ENCODE results near the gene RAB1B.

Gene RAB1B

DNA sequence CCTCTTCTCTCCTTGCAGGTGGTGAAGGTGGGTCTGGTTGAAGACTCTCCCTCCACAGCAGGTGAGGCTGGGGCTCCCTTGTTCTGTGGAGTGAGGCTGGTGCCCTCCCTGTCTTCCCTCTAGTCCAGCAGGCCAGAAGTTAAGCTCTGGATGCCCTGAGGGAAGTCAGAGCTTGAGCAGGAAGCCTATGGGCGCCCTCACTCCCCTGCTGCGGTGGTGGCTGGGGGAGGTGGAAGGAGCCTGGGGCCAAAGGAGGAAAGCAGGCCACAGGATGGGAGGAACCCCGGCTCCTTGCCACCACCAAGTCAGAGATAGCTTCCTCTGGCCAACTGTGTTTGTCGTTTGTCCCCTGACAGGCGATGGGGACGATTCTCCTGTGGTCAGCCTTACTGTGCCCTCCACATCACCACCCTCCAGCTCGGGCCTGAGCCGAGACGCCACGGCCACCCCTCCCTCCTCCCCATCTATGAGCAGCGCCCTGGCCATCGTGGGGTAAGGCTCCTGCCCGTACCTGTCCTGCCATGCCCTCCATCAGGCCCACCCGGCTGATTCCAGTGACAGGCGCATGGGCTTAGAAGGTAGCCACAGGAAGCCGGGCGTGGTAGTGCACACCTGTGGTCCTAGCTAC is 29.5 kb upstream of the RAB1B start:
- no peak overlapping the region for H3K18ac ChIP-seq (ENCODE audit: low read length)
- H3K23ac ChIP-seq (ENCODE audit: low read depth, low read length, poor library complexity): peak overlapping the region; percentile 49
- H3K36me3 ChIP-seq (replicated peaks in 1 of 2; ENCODE audit: control insufficient read depth in 2 of 2, insufficient read depth in 2 of 2, low read length in 2 of 2): peaks cover 6 to 60% of the 10 kb centered on the region in 2 donors
- no peak overlapping the region for H2BK5ac ChIP-seq (ENCODE audit: low read length)
- no peak for DNase-seq (ENCODE audit: low spot score)
- peaks cover 0 to 4% of the 10 kb centered on the region in 2 donors for H3K4me1 ChIP-seq (ENCODE audit: control insufficient read depth in 2 of 2, insufficient read depth in 1 of 2, low read depth in 1 of 2, low read length in 2 of 2)
- H2AK5ac ChIP-seq (ENCODE audit: low read depth, low read length): no peak overlapping the region
- H2AFZ ChIP-seq (ENCODE audit: low read length): no peak overlapping the region
- H4K91ac ChIP-seq (ENCODE audit: low read depth, low read length, poor library complexity): no peak overlapping the region
- H3K14ac ChIP-seq (ENCODE audit: low read length): no peak overlapping the region
- no peak overlapping the region for H3K4me3 ChIP-seq (ENCODE audit: low read length in 2 of 2)
- no peaks in the 10 kb centered on the region for H3K9me3 ChIP-seq (replicated peaks in 1 of 2; ENCODE audit: control insufficient read depth in 2 of 2, insufficient read depth in 1 of 2, low read depth in 1 of 2, low read length in 2 of 2)
- WGBS, 2 donors (ENCODE audit: extremely low coverage in 2 of 2, insufficient read length in 2 of 2, insufficient replicate concordance in 1 of 2): no CpG with 5 or more reads among the region's 17 CpGs
- no peak overlapping the region for H3K4ac ChIP-seq (ENCODE audit: low read length)
- no peak overlapping the region for H2BK15ac ChIP-seq (ENCODE audit: low read length)
- H3K27ac ChIP-seq (replicated peaks; ENCODE audit: low read length): no peak overlapping the region
- no peak overlapping the region for H4K8ac ChIP-seq (ENCODE audit: low read depth, low read length)
- no peak overlapping the region for H3K4me2 ChIP-seq (ENCODE audit: insufficient read depth, low read length, poor library complexity, severe bottlenecking)
- no peaks in the 10 kb centered on the region for H3K27me3 ChIP-seq (ENCODE audit: control insufficient read depth in 3 of 3, insufficient read depth in 3 of 3, low read depth in 1 of 3, low read length in 3 of 3)
- H2BK120ac ChIP-seq (ENCODE audit: low read depth, low read length): no peak overlapping the region
- peak overlapping the region; percentile 13 for H3K9ac ChIP-seq (ENCODE audit: low read depth, low read length, poor library complexity)
- H3K79me1 ChIP-seq (ENCODE audit: low read depth, low read length): no peaks in the 10 kb centered on the region
- H2BK12ac ChIP-seq (ENCODE audit: low read length): no peak overlapping the region

DNA sequence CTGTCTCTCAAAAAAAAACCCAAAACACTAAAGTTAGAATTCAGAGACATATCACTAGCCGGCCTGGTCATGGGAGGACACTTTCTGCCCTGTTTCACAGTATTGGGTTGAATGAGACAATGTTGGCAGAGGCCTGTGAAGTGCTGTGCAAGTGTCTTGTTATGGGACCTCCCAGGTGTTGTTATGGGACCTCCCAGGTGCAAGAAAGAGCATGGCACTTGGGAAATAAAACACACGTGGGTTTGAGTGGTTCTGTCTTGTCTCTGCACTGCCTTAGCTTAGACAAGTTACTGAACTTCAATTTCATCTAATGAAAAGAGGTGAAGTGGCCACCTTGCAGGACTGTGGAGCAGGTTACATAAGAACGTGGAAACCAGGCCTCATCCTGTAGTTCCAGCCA is 28.9 kb upstream of the RAB1B start:
- Histone ChIP-seq H3K18ac (ENCODE audit: low read length) (no peak overlapping the region), H4K8ac (ENCODE audit: low read depth, low read length) (no peak overlapping the region), H3K9me3 (replicated peaks in 1 of 2; ENCODE audit: control insufficient read depth in 2 of 2, insufficient read depth in 1 of 2, low read depth in 1 of 2, low read length in 2 of 2) (no peaks in the 10 kb centered on the region), H3K79me1 (ENCODE audit: low read depth, low read length) (no peaks in the 10 kb centered on the region), H3K4me1 (ENCODE audit: control insufficient read depth in 2 of 2, insufficient read depth in 1 of 2, low read depth in 1 of 2, low read length in 2 of 2) (peaks cover 0 to 5% of the 10 kb centered on the region in 2 donors), H3K4me3 (ENCODE audit: low read length in 2 of 2) (no peak overlapping the region), H2AK5ac (ENCODE audit: low read depth, low read length) (no peak overlapping the region), H2AFZ (ENCODE audit: low read length) (no peak overlapping the region), H2BK15ac (ENCODE audit: low read length) (no peak overlapping the region), H3K27me3 (ENCODE audit: control insufficient read depth in 3 of 3, insufficient read depth in 3 of 3, low read depth in 1 of 3, low read length in 3 of 3) (no peaks in the 10 kb centered on the region), H2BK120ac (ENCODE audit: low read depth, low read length) (no peak overlapping the region), H3K27ac (replicated peaks; ENCODE audit: low read length) (no peak overlapping the region), H2BK5ac (ENCODE audit: low read length) (no peak overlapping the region), H3K23ac (ENCODE audit: low read depth, low read length, poor library complexity) (no peak overlapping the region), H3K9ac (ENCODE audit: low read depth, low read length, poor library complexity) (no peak overlapping the region), H3K14ac (ENCODE audit: low read length) (no peak overlapping the region), H3K36me3 (replicated peaks in 1 of 2; ENCODE audit: control insufficient read depth in 2 of 2, insufficient read depth in 2 of 2, low read length in 2 of 2) (peaks cover 6 to 54% of the 10 kb centered on the region in 2 donors), H2BK12ac (ENCODE audit: low read length) (no peak overlapping the region), H3K4ac (ENCODE audit: low read length) (no peak overlapping the region), H4K91ac (ENCODE audit: low read depth, low read length, poor library complexity) (no peak overlapping the region), H3K4me2 (ENCODE audit: insufficient read depth, low read length, poor library complexity, severe bottlenecking) (no peak overlapping the region)
- WGBS, 2 donors (ENCODE audit: extremely low coverage in 2 of 2, insufficient read length in 2 of 2, insufficient replicate concordance in 1 of 2): no CpG with 5 or more reads among the region's 3 CpGs
- no peak for DNase-seq (ENCODE audit: low spot score)

DNA sequence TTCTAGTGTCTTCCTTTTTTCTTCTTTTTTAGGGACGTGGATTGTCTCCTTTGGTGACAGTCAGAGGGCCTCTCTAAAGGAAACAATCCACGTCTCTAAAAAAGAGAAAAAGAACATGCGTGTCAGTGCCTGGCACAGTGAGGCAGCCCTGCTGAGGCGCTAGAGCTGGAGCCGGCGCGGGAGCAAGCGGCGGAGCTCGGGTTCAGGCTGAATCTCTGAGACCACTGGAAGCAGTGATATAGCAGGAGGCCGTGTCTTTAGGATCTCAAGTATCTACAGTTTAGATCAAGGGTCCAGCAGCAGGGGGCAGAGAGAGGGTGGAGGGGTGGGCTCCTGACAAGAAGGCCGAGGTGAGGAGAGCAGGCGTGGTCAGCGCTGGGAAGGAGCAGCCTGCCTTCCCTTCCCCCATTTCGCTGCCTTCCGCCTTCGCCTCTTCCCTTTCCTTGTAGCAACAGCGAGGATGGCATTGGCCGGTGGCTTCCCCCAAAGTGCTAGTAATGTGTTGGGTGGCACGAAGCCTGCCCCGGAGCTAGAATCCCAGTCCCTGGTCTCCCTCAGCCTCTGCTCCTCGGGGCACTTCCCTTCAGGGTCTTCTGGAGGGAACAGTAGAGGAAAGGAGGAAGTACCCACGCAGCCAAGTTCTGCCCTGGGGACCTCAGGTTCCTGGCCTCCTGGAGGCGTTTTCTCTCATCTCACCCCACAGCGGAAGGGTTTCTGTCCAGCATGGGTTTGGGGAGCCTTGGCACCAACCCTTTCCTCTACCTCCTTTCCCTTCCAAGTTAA is 28.2 kb upstream of the RAB1B start:
- Histone ChIP-seq H3K36me3 (replicated peaks in 1 of 2; ENCODE audit: control insufficient read depth in 2 of 2, insufficient read depth in 2 of 2, low read length in 2 of 2) (peaks cover 6 to 54% of the 10 kb centered on the region in 2 donors), H3K18ac (ENCODE audit: low read length) (no peak overlapping the region), H3K4ac (ENCODE audit: low read length) (no peak overlapping the region), H4K8ac (ENCODE audit: low read depth, low read length) (no peak overlapping the region), H3K4me3 (ENCODE audit: low read length in 2 of 2) (no peak overlapping the region), H3K9ac (ENCODE audit: low read depth, low read length, poor library complexity) (no peak overlapping the region), H2BK5ac (ENCODE audit: low read length) (no peak overlapping the region), H3K4me1 (ENCODE audit: control insufficient read depth in 2 of 2, insufficient read depth in 1 of 2, low read depth in 1 of 2, low read length in 2 of 2) (peaks cover 0 to 5% of the 10 kb centered on the region in 2 donors), H2BK120ac (ENCODE audit: low read depth, low read length) (no peak overlapping the region), H2AFZ (ENCODE audit: low read length) (no peak overlapping the region), H3K4me2 (ENCODE audit: insufficient read depth, low read length, poor library complexity, severe bottlenecking) (no peak overlapping the region), H3K27me3 (ENCODE audit: control insufficient read depth in 3 of 3, insufficient read depth in 3 of 3, low read depth in 1 of 3, low read length in 3 of 3) (no peaks in the 10 kb centered on the region), H2AK5ac (ENCODE audit: low read depth, low read length) (no peak overlapping the region), H3K23ac (ENCODE audit: low read depth, low read length, poor library complexity) (no peak overlapping the region), H3K14ac (ENCODE audit: low read length) (no peak overlapping the region), H3K9me3 (replicated peaks in 1 of 2; ENCODE audit: control insufficient read depth in 2 of 2, insufficient read depth in 1 of 2, low read depth in 1 of 2, low read length in 2 of 2) (no peaks in the 10 kb centered on the region), H3K79me1 (ENCODE audit: low read depth, low read length) (no peaks in the 10 kb centered on the region), H2BK12ac (ENCODE audit: low read length) (no peak overlapping the region), H2BK15ac (ENCODE audit: low read length) (no peak overlapping the region), H4K91ac (ENCODE audit: low read depth, low read length, poor library complexity) (no peak overlapping the region), H3K27ac (replicated peaks; ENCODE audit: low read length) (no peak overlapping the region)
- WGBS, 2 donors (ENCODE audit: extremely low coverage in 2 of 2, insufficient read length in 2 of 2, insufficient replicate concordance in 1 of 2): no CpG with 5 or more reads among the region's 25 CpGs
- no peak for DNase-seq (ENCODE audit: low spot score)

DNA sequence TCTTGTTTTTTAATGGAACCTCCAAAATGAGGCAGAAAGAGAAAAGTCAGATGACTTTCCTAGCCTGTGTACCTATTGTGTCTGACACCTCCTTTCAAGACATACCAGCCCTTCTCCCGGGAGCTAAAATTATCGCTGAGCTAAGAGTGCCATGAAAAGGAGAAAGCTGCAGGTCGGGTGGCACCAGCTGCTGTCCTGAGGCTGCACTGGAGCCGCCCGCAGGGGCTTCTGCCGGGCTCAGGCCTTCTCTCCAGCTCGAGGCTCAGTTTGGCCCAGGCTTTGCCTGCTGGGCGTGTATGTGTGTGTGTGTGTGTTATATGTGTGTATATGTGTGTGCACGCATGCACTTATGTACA is 27.7 kb upstream of the RAB1B start:
- H3K4me3 ChIP-seq (ENCODE audit: low read length in 2 of 2): no peak overlapping the region
- H3K27ac ChIP-seq (replicated peaks; ENCODE audit: low read length): no peak overlapping the region
- H3K27me3 ChIP-seq (ENCODE audit: control insufficient read depth in 3 of 3, insufficient read depth in 3 of 3, low read depth in 1 of 3, low read length in 3 of 3): no peaks in the 10 kb centered on the region
- no peak for DNase-seq (ENCODE audit: low spot score)
- no peaks in the 10 kb centered on the region for H3K79me1 ChIP-seq (ENCODE audit: low read depth, low read length)
- no peak overlapping the region for H3K23ac ChIP-seq (ENCODE audit: low read depth, low read length, poor library complexity)
- no peak overlapping the region for H2AK5ac ChIP-seq (ENCODE audit: low read depth, low read length)
- no peak overlapping the region for H3K4me2 ChIP-seq (ENCODE audit: insufficient read depth, low read length, poor library complexity, severe bottlenecking)
- no peak overlapping the region for H2BK5ac ChIP-seq (ENCODE audit: low read length)
- no peaks in the 10 kb centered on the region for H3K9me3 ChIP-seq (replicated peaks in 1 of 2; ENCODE audit: control insufficient read depth in 2 of 2, insufficient read depth in 1 of 2, low read depth in 1 of 2, low read length in 2 of 2)
- H2BK15ac ChIP-seq (ENCODE audit: low read length): no peak overlapping the region
- H2BK120ac ChIP-seq (ENCODE audit: low read depth, low read length): no peak overlapping the region
- peaks cover 0 to 5% of the 10 kb centered on the region in 2 donors for H3K4me1 ChIP-seq (ENCODE audit: control insufficient read depth in 2 of 2, insufficient read depth in 1 of 2, low read depth in 1 of 2, low read length in 2 of 2)
- H3K14ac ChIP-seq (ENCODE audit: low read length): no peak overlapping the region
- H3K9ac ChIP-seq (ENCODE audit: low read depth, low read length, poor library complexity): no peak overlapping the region
- H2AFZ ChIP-seq (ENCODE audit: low read length): no peak overlapping the region
- H3K36me3 ChIP-seq (replicated peaks in 1 of 2; ENCODE audit: control insufficient read depth in 2 of 2, insufficient read depth in 2 of 2, low read length in 2 of 2): peaks cover 6 to 49% of the 10 kb centered on the region in 2 donors
- no peak overlapping the region for H3K18ac ChIP-seq (ENCODE audit: low read length)
- H3K4ac ChIP-seq (ENCODE audit: low read length): no peak overlapping the region
- no peak overlapping the region for H4K91ac ChIP-seq (ENCODE audit: low read depth, low read length, poor library complexity)
- no CpG with 5 or more reads among the region's 9 CpGs for WGBS, 2 donors (ENCODE audit: extremely low coverage in 2 of 2, insufficient read length in 2 of 2, insufficient replicate concordance in 1 of 2)
- no peak overlapping the region for H2BK12ac ChIP-seq (ENCODE audit: low read length)
- H4K8ac ChIP-seq (ENCODE audit: low read depth, low read length): no peak overlapping the region

All from neuronal stem cell (in vitro differentiated cells).